ENCODE data around the gene RBBP6.

GRCh38 chr16:24534620-24535019 is 4.7 kb upstream of the RBBP6 start:
- TF ChIP-seq, protein P1, sequence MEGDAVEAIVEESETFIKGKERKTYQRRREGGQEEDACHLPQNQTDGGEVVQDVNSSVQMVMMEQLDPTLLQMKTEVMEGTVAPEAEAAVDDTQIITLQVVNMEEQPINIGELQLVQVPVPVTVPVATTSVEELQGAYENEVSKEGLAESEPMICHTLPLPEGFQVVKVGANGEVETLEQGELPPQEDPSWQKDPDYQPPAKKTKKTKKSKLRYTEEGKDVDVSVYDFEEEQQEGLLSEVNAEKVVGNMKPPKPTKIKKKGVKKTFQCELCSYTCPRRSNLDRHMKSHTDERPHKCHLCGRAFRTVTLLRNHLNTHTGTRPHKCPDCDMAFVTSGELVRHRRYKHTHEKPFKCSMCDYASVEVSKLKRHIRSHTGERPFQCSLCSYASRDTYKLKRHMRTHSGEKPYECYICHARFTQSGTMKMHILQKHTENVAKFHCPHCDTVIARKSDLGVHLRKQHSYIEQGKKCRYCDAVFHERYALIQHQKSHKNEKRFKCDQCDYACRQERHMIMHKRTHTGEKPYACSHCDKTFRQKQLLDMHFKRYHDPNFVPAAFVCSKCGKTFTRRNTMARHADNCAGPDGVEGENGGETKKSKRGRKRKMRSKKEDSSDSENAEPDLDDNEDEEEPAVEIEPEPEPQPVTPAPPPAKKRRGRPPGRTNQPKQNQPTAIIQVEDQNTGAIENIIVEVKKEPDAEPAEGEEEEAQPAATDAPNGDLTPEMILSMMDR (IDR thresholded peaks at IDR 0.05), result no peak
- TF ChIP-seq POLR2A (IDR thresholded peaks at IDR 0.05), result no peak
